ENCODE results near the gene MRPL46.
A peak's percentile ranks its signal among the peaks of the same experiment; 100 is the strongest.

Gene MRPL46

DNA sequence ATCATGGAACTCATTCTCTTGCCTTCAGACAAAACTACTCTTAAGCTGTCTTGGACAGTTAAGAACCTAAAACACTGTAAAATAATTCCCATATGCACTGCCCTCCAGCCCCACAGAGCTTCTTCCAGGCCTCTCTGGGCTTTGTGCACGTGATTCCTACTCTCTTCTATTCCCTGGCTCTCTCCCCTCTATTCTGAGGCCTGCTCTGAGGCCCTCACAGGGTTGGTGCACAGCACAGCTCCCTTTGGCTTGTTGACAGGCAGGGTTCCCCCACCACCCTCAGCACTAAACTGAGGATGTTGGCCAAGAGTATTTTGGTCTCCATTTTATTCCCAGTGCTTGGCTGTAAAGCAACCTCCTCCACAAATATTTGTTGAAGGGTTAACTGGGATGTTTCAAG, 13.5 kb downstream of the MRPL46 start:
- DNase-seq (ENCODE audit: low read depth): no peak
- TF ChIP-seq, protein P1, sequence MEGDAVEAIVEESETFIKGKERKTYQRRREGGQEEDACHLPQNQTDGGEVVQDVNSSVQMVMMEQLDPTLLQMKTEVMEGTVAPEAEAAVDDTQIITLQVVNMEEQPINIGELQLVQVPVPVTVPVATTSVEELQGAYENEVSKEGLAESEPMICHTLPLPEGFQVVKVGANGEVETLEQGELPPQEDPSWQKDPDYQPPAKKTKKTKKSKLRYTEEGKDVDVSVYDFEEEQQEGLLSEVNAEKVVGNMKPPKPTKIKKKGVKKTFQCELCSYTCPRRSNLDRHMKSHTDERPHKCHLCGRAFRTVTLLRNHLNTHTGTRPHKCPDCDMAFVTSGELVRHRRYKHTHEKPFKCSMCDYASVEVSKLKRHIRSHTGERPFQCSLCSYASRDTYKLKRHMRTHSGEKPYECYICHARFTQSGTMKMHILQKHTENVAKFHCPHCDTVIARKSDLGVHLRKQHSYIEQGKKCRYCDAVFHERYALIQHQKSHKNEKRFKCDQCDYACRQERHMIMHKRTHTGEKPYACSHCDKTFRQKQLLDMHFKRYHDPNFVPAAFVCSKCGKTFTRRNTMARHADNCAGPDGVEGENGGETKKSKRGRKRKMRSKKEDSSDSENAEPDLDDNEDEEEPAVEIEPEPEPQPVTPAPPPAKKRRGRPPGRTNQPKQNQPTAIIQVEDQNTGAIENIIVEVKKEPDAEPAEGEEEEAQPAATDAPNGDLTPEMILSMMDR (IDR thresholded peaks at IDR 0.05; ENCODE audit: control insufficient read depth, insufficient read depth, low read depth, low read length, missing control alignments): no peak
- no peak overlapping the region for H3K4me3 ChIP-seq (ENCODE audit: control insufficient read depth, low read depth, low read length)

DNA sequence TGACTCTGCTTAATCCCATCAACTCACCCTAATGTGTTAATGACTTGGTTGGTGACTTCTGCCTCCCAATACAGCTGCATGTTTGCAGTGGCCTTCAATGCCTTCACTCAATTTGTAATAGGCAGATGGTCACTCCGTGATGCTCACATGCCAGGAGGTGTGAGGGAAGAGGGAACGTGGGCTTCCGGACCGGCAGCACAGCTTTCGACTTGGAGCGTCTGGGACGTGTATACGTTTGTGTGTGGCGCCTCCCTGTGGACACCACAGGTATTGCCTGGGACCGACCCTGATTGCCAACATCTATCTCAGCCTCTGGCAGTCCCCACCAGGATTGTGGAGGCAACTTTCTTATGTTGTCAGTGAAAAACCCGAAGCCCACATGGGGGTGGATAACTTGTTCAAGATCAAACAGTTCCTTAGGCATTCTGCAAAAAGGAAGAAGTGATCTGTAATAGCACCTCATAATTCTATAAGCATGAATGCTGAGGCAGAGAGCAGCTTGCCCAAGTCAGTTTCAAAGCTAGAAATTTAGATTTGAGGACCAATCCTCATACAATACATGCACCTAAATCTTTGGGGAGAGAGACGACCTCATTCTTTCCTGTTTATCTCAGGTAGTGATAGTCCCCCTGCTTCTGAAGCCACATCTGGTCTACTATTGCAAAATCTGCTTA, 16.9 kb downstream of the MRPL46 start:
- H3K4me3 ChIP-seq (ENCODE audit: control insufficient read depth, low read depth, low read length): no peak overlapping the region
- DNase-seq (ENCODE audit: low read depth): no peak
- TF ChIP-seq, protein P1 (IDR thresholded peaks at IDR 0.05; ENCODE audit: control insufficient read depth, insufficient read depth, low read depth, low read length, missing control alignments): peak; percentile 83

DNA sequence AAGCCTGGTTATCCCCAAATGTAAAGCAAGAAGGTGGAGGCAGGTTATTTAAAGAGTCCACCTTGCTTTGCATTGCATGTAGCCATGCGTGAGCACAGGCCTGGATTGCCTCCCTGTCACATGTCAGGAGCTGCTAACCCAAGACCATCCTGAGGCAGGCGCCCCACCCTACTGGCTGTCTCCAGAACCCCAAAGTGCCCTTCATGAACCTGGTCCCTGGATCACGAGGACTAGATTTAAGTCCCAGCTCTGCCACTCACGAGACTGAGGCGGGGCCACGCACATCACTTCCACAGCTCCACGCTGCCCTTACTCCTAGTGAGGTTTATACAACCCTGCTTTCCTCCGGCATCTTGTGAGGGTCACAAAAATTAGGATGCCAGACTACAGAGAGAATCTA, 17.6 kb downstream of the MRPL46 start:
- H3K4me3 ChIP-seq (ENCODE audit: control insufficient read depth, low read depth, low read length): no peak overlapping the region
- DNase-seq (ENCODE audit: low read depth): no peak
- TF ChIP-seq, protein P1 (IDR thresholded peaks at IDR 0.05; ENCODE audit: control insufficient read depth, insufficient read depth, low read depth, low read length, missing control alignments): no peak

DNA sequence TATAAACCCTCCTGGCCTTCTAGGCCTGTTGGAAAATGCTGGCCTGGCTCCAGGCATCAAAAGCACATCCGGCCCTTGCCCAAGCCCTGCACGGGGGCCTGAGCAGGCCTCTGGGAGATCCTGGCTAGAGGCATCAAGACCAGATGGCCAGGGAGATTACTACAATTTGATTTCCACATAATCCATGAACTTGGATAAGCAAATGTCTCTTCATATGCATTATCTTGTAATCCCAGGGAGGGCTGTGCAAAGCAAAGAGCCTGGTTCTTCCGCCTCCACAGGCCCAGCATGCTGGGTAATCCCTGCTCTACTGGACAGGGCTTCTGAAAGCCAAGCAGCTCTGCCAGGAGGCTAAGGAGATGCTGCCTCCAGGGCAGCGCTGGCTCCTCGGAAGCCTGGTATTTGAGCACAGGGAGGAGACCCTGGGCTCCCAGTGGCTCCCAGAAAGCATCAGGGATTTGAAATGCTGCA, 18.2 kb downstream of the MRPL46 start:
- DNase-seq (ENCODE audit: low read depth): no peak
- TF ChIP-seq, protein P1 (IDR thresholded peaks at IDR 0.05; ENCODE audit: control insufficient read depth, insufficient read depth, low read depth, low read length, missing control alignments): no peak

DNA sequence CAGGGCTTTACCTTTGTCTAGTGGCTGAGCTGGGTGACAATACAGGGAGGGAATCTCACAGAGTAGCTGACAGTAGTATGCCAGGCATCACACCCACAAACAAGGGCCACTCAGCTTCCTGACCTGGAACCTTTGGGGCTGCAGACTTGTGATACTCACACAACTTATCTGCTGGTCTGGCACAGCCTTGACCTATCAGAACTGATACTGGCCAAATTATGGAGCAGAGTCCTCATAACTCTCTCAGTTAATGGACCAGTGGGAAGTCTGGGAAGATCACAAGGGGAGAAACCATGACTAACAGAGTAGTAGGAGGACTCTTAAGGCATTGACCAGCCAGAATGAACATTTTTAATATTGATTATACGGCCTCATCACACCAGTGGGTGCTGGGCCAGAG, 19.4 kb downstream of the MRPL46 start:
- no peak for DNase-seq (ENCODE audit: low read depth)
- no peak overlapping the region for H3K4me3 ChIP-seq (ENCODE audit: control insufficient read depth, low read depth, low read length)
- TF ChIP-seq, protein P1 (IDR thresholded peaks at IDR 0.05; ENCODE audit: control insufficient read depth, insufficient read depth, low read depth, low read length, missing control alignments): no peak

More for the DNA sequence above, 18.2 kb downstream of the MRPL46 start:
- no peak overlapping the region for H3K4me3 ChIP-seq (ENCODE audit: control insufficient read depth, low read depth, low read length)

DNA sequence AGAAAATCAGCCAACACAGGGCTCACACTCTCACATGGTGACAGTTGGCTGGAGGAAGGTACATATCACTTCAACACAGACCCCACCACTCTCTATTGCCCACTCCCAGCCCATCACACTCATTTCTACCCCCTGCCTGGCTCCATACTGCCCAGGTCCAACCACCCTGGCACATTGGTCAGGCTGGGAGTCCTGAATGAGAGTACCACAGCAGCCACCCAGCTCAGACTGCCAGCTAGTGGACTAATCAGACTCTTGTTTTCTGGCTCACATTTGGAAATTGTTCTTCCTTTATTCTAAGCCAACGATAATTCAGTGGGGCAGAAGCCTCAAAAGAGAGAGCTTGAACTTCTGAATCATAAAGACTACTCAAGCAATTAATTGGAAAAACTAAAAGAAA, 20.0 kb downstream of the MRPL46 start:
- no peak for DNase-seq (ENCODE audit: low read depth)
- H3K4me3 ChIP-seq (ENCODE audit: control insufficient read depth, low read depth, low read length): no peak overlapping the region
- TF ChIP-seq, protein P1 (IDR thresholded peaks at IDR 0.05; ENCODE audit: control insufficient read depth, insufficient read depth, low read depth, low read length, missing control alignments): peak; percentile 27
